HG02938 (cell line): ENCODE results near the gene IL20.

Experiments
- ATAC-seq: cut with Tn5 transposase; IDR thresholded peaks from one replicate; pipeline ENCODE4 v1.9.1; 2021; ENCODE audit warnings: mild to moderate bottlenecking, moderate library complexity; ENCODE audit not compliant: unreplicated experiment

Gene IL20

DNA sequence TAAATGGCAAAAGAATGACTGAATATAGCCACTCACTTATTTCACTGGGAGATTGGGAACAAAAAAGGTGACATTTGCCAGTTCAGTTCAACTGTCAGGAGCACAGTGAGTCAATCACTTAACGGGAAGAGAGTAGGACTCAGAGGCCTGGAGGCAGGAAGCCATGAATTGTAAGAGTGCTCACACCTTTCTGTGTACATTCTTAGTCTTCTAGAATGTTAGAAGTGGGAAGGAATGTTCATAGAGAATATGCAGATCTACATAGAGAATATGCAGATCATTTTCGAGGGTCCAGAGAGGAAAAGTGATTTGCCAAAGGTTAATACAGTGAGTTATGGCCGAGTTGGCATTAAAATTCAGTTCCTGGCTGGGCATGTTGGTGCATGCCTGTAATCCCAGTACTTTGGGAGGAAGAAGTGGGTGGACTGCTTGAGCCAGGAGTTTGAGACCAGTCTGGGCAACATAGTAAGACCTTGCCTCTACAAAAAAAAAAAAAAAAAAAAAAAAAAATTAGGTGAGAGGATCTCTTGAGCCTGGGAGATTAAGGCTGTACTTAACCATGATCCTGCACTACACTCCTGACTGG is 8.3 kb downstream of the IL20 start:
- no peak for ATAC-seq

DNA sequence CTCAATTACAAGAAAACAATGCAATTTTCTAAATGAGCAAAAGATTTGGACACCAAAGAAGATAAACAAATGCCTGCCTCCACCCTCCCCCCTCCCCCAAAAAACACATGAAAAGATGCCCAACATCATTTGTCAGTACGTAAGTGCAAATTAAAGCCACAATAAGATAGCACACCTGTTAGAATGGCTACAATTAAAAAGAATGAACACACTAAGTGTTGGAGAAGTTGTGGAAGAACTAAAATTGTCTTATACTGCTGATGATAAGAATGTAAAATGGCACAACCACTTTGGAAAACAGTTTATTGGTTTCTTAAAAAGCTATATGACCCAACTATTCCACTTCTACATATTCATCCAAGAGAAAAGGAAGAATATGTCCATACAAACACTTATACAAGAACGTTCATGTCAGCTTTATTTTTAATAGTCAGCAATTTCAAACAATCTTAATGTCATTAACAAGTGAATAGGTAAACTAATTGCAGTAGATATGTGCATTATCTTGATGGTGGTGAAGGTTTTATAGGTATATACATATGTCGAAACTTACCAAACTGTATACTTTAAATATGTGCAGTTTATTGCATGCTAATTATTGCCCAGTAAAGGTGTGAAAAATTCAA is 10.4 kb downstream of the IL20 start:
- no peak for ATAC-seq

DNA sequence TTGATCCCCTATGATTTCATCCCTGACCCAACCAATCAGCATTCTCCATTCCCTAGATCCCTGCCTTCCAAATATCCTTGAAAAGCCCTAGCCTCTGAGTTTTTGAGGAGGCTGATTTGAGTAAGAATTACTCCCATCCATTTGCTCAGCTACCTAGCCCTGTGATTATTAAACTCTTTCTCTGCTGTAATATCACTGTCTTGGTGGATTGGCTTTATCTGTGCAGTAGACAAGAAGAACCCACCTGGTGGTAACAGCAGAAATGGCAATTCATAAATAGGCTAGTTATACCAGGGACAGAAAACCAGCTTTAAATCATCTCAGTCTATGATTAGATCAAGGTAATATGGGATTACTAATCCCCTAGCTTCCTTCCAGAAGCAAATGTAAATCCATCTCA is 13.0 kb downstream of the IL20 start:
- no peak for ATAC-seq

- no peak for ATAC-seq
Measured at GRCh38 chr1:206880314-206880713, 14.9 kb downstream of the IL20 start.

DNA sequence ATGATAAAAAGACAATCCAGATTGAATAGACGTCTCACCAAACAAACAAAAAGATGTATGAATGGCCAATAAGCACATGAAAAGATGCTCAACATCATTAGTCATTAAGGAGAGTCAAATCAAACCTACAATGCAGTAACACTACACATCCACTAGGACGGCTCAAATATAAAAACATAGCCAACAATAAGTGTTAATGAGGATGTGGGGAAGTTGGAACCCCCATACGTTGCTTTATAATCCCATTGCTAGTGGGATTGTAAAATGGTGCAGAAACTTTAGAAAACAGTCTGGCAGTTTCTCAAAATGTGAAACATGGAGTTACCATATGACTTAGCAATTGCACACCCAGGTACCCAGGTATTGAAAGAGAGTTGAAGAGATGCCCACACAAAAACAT is 17.1 kb downstream of the IL20 start:
- no peak for ATAC-seq

DNA sequence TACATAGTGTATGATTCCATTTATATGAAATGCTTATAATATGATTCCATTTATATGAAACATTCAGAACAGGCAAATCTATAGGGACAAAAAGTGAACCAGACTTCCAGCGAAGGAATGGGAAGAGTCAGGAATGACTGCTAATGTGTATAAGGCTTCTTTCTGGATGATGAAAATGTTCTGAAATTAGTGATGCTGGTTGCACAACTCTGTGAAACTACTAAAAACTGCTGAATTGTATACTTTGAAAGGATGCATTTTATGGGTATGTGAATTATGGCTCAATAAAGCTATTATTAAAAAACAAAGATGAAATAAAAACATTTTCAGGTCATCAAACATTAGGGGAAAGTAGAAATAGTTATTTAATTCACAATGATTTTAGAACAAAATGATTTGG is 17.7 kb downstream of the IL20 start:
- ATAC-seq, result no peak

GRCh38 chr1:206883876-206884275 is 18.5 kb downstream of the IL20 start:
- ATAC-seq, result no peak

- ATAC-seq, result no peak
Measured at GRCh38 chr1:206885341-206886060, 20.1 kb downstream of the IL20 start.

DNA sequence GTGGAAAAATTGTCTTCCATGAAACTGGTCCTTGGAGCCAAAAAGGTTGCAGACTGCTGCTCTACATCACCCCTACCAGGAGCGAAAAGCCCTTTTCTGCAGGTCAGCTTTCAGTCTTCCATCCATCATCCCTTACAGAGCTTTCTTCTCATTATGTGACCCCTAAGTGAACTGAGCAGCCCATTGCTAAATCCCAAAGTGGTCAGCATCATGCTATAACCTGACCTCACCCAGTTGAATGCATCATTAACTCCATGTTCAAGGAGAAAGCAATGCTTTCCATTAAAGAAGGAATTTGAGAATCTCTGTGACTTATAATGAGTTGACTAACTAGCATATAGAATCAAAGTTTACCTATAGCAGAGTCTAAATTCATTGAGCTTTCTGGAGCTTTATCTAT is 21.4 kb downstream of the IL20 start:
- ATAC-seq, result no peak

- no peak for ATAC-seq
Measured at GRCh38 chr1:206887701-206888100, 22.3 kb downstream of the IL20 start.

DNA sequence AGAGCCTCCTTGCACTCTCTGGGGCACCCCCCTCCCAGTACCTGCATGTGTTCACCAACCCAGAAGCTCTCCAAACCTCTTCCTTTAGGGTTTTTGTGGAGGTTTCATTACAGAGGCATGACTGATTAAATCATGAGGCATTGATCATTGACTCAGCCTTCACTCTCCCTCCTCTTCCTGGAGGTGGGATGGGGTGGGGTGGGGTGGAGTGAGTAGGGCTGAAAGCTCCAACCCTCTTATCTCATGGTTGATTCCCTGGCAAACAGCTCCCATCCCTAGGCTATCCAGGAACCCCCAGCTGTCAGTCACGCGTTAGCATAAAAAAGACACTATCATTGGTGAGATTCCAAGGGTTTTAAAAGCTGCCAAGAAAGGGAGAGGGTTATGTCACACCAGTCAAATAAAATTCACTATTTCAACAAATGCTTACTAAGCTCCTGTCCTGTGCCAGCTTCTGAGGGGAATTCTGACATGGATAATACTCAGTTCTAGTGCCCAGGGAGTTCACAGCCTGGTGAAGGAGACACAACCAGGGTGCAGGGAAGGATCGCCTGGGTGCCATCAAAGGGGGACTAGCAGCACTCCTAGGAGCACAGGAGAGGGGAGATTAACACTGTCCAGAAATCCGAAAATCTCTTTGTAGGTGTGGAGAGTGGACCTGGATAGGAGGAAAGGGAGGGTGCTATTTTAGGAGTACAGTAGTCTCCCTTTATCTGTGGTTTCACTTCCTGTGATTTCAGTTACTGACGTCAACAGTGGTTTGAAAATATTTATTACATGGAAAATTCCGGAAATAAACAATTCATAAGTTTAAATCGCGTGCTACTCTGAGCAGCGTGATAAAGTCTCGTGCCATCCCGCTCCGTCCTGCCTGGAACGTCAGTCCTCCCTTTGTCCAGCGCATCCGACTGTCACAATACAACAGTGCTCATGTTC is 25.0 kb downstream of the IL20 start:
- no peak for ATAC-seq

DNA sequence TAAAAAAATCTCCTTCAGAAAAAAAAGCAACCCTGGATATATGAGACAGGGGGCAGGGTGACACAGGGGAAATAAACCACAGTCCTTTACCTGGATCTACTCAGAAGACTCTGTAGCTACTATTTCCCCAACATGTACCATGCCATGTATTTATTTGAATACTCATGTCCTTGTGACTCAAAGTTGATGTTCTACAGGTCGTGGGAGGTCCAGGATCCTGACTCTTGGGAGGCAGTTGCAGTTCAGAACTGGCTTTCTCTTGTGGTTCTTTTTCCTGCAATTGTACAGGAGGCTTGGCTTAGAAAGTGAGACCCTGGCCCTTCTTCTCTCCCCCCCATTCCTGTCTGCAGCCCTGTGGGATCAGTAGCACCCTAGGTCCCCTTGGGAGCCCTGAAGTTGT is 26.0 kb downstream of the IL20 start:
- no peak for ATAC-seq

- ATAC-seq, result no peak
Measured at GRCh38 chr1:206892351-206892984, 27.0 kb downstream of the IL20 start.

DNA sequence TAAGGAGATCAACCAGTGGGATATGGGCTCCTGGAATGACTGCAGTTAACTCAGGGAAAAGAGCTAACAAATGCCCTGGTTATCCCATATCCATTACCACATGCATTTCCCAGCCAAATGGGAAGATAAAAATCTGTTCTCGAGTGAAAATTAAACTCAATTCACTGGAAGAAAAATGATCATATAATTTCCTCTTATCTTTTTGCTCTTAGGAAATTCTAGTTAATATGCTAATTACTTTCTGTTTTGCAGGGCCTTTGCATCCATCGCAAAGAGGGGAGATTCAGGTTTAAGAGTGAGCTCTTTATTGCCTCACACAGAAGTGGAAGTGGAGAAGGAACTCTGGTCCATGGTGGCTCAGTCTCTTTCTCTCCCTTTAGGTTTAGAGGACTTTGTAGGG is 28.0 kb downstream of the IL20 start:
- ATAC-seq, result no peak

- ATAC-seq, result no peak
Measured at GRCh38 chr1:206895325-206895724, 29.9 kb downstream of the IL20 start.

DNA sequence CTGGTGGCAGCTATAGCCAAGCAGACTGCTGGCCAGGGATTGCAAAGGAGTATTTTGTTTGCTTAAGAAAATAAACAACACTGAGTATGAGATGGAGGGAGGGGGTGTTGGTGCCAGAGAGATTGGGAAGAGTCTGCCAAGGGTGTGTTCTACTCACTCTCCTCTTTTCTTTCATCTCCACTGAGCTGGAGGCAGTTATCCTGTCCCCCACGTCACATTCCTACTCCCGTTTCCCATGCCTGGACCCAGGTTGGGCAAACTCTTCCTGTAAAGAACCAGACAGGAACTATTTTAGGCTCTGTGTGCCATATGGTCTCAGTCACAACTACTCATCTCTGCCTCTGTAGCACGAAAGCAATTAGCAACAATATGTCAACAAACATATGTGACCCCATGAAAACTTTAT is 30.4 kb downstream of the IL20 start:
- no peak for ATAC-seq

DNA sequence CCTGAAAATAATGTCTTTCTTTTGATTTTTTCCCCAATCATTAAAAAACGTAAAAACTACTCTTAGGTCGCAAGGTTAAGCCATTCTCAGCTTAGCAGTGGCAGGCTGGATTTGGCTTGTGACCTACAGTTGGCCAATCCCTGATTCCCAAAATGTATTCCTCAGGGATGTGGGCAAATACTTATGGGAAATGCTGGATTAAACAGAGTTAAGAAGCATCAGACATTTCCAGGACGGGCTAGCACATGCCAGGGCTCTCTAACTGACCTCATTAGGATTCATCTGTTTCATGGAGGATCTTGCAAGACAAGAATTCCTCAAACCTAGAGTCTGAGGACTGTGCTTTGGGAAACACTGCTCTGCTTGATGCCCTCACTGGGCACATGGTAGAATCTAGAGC is 30.8 kb downstream of the IL20 start:
- ATAC-seq, result no peak

DNA sequence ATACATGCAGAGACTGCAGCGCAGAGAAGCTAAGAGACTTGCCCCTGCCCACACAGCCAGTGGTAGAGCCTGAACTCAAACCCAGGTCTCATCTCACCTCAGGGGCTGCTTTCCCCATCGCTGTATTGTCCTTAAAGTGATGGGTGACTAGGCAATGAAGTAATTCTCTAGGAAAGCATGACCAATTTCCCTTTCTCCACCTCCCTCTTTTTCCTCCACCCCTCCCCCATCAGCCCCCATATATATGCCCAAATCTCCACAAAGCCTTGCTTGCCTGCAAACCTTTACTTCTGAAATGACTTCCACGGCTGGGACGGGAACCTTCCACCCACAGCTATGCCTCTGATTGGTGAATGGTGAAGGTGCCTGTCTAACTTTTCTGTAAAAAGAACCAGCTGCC is 31.8 kb downstream of the IL20 start, which contains the start of gene IL24:
IL24 (plus strand) TSS at position 269 of the 400 bp plus-strand sequence. CDS start 390 bp downstream, outside the sequence.
- no peak for ATAC-seq

DNA sequence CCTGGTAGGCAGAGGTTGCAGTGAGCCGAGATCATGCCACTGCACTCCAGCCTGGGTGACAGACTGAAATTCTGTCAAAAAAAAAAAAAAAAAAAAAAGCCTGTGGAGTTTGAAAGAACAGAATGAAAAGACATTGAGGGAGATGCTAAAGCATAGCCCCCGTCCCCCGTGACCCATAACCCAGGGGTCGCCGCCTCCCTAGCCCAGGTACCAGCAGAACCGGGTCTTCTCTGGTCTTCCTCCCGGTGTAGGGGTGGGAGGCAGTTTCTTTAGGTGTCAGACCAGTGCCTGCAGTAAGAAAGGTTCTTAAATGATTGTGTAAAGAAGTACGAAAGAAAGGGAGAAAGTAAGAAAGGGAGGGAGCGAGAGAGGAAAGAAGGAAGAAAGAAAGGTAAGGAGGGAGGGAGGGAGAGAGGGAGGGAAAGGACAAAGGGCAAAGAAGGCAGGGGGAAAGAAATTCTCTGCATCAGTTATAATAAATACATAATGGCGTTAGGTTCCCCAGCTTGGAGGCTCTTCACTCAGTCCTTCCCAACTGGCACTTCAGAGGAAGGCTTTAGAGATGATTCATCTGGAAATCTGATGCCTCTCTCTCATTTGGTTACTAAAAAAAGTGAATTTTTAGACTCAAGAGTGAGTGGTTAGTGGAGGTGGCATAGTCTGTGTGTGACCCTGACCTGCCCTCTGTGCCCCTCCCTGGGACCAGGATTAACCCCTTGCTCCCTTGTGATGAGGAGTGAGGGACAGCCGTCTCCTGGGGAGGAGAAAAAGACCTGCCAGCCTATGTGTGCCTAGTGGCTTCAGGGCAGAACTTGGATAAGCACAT is 32.9 kb downstream of the IL20 start:
- no peak for ATAC-seq

DNA sequence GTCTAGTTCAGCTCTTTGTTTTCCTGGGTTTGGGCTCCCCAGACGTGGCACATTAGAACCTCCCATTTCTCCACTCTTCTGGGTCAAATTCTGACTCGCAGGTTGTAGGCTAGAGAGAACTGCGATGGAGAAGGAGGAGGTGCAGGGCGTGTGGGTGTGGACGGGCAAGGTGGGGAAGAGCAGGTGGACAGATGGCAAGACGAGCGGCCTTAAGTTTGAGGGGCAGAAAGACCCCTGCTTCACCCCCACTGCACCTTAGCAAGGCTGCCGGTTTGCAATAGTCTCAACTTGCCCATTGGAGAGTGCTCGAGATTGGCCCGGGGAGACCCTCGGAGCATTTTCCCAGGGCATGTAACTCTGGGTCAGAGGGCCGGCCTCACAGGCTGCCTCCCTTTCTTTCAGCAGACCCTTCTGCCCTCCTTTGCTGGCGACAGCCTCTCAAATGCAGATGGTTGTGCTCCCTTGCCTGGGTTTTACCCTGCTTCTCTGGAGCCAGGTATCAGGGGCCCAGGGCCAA is 33.5 kb downstream of the IL20 start:
- no peak for ATAC-seq
